ENCODE data around the gene SMCO2. TPM values are rescaled to one million over a fixed set of nuclear protein-coding genes. Genes with fewer than 3 reads are reported as not detected.

SMCO2 gene
- total and polyA plus RNA-seq, 9 donors: not detected

DNA sequence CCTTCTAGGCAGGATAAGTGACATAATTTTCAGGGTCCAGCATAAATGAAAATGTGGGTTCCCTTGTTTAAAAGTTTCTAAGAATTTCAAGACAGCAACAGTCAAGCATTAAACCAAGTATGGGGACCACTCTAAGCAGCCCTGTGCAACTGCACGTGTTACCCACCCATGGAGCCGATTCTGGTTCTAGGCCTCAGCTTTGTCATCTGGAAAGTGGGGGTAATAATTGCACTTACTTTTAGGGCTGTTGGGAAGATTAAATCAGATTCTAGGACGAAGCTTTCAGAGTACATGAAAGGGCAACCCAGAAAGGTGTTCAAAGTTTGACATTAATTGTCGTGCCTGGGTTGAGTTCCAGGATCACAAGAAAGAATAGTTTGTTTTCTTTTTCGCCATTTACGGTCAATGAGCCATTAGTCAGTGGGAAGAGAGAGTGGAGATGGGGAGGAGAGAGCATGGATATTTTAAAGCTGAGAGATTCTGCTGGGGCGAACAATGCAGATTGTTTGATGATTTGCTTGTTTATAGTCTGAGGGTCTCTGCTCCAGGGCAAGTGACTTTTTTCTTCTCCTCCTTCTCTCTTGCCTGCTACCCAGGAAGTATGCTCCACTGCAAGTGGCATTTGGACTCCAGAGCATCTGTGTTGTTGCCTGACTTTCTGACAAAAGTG is 66.8 kb downstream of the SMCO2 start:
- intact Hi-C loops (cut with DNase I): no loop called here
- no peaks in the 10 kb centered on the region for H3K36me3 ChIP-seq
- no peak for TF ChIP-seq POLR2A (IDR thresholded peaks at IDR 0.05)
- TF ChIP-seq EP300 (IDR thresholded peaks at IDR 0.05): no peak
- TF ChIP-seq, protein P1, sequence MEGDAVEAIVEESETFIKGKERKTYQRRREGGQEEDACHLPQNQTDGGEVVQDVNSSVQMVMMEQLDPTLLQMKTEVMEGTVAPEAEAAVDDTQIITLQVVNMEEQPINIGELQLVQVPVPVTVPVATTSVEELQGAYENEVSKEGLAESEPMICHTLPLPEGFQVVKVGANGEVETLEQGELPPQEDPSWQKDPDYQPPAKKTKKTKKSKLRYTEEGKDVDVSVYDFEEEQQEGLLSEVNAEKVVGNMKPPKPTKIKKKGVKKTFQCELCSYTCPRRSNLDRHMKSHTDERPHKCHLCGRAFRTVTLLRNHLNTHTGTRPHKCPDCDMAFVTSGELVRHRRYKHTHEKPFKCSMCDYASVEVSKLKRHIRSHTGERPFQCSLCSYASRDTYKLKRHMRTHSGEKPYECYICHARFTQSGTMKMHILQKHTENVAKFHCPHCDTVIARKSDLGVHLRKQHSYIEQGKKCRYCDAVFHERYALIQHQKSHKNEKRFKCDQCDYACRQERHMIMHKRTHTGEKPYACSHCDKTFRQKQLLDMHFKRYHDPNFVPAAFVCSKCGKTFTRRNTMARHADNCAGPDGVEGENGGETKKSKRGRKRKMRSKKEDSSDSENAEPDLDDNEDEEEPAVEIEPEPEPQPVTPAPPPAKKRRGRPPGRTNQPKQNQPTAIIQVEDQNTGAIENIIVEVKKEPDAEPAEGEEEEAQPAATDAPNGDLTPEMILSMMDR (IDR thresholded peaks at IDR 0.05): no peak
- no peaks in the 10 kb centered on the region for H3K9me3 ChIP-seq
- DNase-seq: no peak
- 95 to 97% (median 96%) methylated on average over 7 of the region's 7 CpGs for WGBS, 3 donors
- no peak overlapping the region for H3K27ac ChIP-seq
- no peak overlapping the region for H3K4me3 ChIP-seq
- H3K4me1 ChIP-seq (ENCODE audit: insufficient read depth): peaks cover 3% of the 10 kb centered on the region
- H3K27me3 ChIP-seq: no peaks in the 10 kb centered on the region

DNA sequence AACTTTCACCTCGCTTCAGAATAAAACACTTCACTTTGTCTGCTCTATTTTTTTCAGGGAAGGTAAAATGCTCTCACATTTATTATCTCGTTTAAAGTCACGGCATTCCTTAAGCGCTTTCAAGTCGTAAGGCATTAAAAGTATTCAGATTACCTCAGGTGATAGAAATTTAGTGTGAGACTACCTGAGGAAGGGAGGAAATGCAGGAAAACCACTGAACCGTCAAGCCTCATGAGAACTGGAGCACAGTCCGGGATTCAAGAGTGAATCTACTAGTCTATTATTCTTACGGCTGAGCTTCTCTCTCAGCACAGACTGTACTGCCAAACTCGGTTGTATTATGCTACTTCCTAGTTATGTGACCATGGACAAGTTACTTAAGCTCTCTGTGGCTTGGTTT is 69.1 kb downstream of the SMCO2 start:
- no peaks in the 10 kb centered on the region for H3K36me3 ChIP-seq
- H3K27ac ChIP-seq: no peak overlapping the region
- no peak for TF ChIP-seq POLR2A (IDR thresholded peaks at IDR 0.05)
- no peak for TF ChIP-seq EP300 (IDR thresholded peaks at IDR 0.05)
- TF ChIP-seq, protein P1 (IDR thresholded peaks at IDR 0.05): no peak
- intact Hi-C loops (cut with DNase I): no loop called here
- 79 to 82% (median 81%) methylated on average over 9 of the region's 9 CpGs for WGBS, 3 donors
- H3K9me3 ChIP-seq: no peaks in the 10 kb centered on the region
- H3K4me1 ChIP-seq (ENCODE audit: insufficient read depth): peaks cover 8% of the 10 kb centered on the region
- no peak overlapping the region for H3K4me3 ChIP-seq
- H3K27me3 ChIP-seq: no peaks in the 10 kb centered on the region
- DNase-seq: no peak

DNA sequence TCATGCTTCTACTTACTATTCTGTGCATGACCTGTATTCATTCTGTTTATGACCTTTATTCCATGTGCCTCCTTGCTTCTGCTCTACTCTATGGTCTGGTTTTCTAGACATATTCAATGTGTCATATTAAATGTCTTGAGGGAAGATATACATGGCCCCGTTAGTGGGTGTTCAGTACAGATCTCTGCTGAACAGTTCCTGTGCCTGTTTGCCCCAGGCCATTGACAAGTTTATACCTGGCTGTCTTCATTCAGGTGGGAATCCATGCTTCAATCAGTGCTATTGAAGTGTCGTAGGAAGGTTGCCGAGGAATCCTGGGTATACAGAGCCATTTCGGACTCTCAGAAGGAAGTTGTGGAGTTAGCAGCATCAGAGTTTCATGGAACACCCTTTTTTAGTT is 70.1 kb downstream of the SMCO2 start:
- Histone ChIP-seq H3K27ac (no peak overlapping the region), H3K36me3 (no peaks in the 10 kb centered on the region), H3K4me1 (ENCODE audit: insufficient read depth) (peaks cover 10% of the 10 kb centered on the region), H3K4me3 (no peak overlapping the region), H3K9me3 (no peaks in the 10 kb centered on the region), H3K27me3 (no peaks in the 10 kb centered on the region)
- no peak for DNase-seq
- intact Hi-C loops (cut with DNase I): no loop called here
- 70 to 77% (median 70%) methylated on average over 4 of the region's 4 CpGs for WGBS, 3 donors
- TF ChIP-seq, protein P1 (IDR thresholded peaks at IDR 0.05): no peak
- no peak for TF ChIP-seq EP300 (IDR thresholded peaks at IDR 0.05)

DNA sequence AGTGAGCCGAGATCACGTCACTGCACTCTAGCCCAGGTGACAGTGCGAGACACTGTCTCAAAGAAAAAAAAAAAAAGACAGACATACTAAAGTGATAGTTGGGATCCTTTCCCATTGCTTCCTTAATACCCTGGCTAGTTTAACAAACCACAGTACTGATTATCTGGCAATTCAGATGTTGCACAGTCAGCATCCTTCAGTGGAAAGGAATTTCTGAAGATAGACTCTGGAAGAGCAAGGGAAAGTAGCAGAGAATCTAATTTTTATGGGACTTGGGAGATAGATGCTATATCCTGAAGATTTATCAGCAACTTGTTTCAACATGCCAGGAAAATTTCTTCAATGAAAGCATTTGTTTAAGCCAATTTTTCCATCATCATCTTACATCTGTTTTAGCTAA is 71.0 kb downstream of the SMCO2 start:
- DNase-seq: no peak
- intact Hi-C loops (cut with DNase I): no loop called here
- Histone ChIP-seq H3K9me3 (no peaks in the 10 kb centered on the region), H3K27ac (no peak overlapping the region), H3K4me1 (ENCODE audit: insufficient read depth) (peaks cover 12% of the 10 kb centered on the region), H3K27me3 (no peaks in the 10 kb centered on the region), H3K4me3 (no peak overlapping the region), H3K36me3 (no peaks in the 10 kb centered on the region)
- WGBS, 3 donors: 83 to 85% (median 83%) methylated on average over 3 of the region's 3 CpGs
- no peak for TF ChIP-seq POLR2A (IDR thresholded peaks at IDR 0.05)
- TF ChIP-seq EP300 (IDR thresholded peaks at IDR 0.05): no peak
- TF ChIP-seq, protein P1 (IDR thresholded peaks at IDR 0.05): no peak
